DMS53 treated with DMSO at 0.1 percent for 48 hours (cell line): ENCODE results near the gene IFT52.

Source experiments
- DNase-seq: peaks from one replicate; lab custom pipeline; 2025; ENCODE audit not compliant: unreplicated experiment; lab: John Stamatoyannopoulos, UW

IFT52 gene

DNA sequence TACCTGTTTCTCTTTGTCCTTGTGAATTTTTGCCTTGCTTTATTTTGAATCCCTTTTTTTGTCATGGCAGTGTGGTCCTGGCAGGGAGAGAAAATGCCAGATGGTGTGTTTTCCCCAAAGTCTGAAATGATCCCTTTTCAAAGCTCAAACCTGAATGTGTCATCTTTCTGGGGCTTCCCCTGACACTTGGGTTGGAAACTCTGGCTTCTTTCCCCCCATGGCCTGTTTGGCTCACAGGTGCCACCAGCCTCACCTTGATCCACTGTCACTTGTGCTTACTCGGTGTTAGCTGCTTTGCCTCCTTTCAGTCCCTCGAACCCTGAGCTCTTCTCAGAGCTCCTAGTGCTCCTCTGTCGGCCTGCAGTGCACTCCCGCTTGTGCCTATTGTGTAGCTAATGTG, 98.4 kb downstream of the IFT52 start:
- no peak for DNase-seq

DNA sequence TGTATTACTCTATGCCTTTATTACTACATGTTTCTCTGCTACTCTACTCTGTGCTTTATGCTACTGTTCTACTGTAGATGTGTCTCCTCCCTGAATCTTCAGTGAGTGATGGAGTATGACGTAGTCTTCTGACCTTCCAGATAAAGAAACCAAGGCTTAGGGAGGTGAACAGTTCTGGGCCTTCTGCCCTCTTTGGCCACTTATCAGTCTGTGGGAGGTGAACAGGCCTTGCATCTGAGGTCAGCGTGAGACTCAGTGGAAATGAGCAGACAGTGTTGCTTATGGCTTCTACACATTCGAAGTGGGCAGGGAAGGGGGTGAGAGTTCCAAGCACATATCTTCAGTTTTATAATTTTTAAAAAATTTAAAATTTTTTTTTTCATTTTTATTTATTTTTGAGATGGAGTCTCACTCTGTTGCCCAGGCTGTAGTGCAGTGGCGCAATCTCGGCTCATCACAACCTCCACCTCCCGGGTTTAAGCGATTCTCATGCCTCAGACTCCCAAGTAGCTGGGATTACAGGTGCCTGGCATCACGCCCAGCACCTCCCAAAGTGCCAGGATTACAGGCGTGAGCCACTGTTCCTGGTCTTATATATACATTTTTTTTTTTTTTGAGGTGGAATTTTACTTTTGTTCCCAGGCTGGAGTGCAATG, 100.3 kb downstream of the IFT52 start:
- no peak for DNase-seq

DNA sequence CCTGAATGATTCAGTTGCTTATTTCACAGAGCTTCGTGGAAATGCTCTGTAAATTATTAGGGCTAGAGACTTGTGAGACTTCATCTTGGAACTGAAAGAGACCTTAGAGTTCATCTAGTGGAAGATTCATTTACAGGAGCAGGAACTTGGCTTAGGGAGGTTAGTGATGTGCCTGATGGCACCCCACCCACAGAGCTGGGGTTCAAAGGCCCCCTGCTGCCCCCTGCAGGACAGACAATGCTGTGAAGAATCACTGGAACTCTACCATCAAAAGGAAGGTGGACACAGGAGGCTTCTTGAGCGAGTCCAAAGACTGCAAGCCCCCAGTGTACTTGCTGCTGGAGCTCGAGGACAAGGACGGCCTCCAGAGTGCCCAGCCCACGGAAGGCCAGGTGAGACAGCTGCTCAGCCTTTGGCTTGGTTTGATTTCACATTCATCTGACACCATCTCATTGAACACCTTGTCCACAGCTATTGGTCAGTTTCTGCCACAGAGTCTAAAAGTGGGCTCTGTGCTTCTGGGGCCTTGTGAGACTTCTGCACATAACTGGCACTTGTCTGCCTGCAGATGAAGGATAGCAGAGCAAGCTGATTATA, 101.3 kb downstream of the IFT52 start:
- DNase-seq: peak; percentile 48

DNA sequence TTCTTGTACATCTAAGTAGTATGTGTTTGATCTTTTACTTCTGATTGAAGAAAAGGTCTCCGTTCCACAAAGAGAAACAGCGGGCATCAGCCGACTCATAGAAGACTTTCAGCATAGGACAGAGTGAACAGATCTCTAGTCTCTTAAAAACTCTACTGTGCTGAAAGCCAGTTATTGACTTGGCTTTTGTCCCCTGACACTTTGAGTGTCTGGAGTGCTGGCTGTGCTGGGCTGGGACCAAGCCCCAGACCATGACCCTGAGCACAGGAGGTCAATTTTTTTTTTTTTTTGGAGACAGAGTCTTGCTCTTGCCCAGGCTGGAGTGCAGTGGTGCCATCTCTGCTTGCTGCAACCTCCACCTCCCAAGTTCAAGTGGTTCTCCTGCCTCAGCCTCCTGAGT, 104.0 kb downstream of the IFT52 start:
- DNase-seq: no peak

DNA sequence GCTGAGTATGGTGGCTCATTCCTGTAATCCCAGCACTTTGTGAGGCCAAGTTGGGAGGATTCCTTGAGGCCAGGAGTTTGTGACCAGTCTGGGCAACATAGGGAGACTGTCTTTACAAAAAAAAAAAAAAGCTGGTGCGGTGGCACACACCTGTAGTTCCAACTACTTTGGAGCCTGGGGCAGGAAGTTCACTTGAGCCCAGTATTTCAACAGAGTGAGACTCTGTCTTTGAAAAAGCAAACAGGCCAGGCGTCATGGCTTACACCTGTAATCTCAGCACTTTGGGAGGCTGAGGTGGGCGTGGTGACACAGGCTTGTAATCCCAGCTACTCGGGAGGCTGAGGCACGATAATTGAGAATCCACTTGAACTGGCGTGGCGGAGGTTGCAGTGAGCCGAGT, 104.8 kb downstream of the IFT52 start:
- no peak for DNase-seq
